HL-60 (cell line): ENCODE results near the gene MAD1L1.

Source experiments
- CTCF ChIP-seq: IDR thresholded peaks from one replicate; pipeline ENCODE4 v1.5.1; 2011; ENCODE audit warnings: low read length, control low read depth, inconsistent platforms; ENCODE audit not compliant: insufficient read depth
- POLR2AphosphoS5 ChIP-seq: IDR thresholded peaks from 2 replicates; pipeline ENCODE4 v1.6.1; 2012; ENCODE audit warnings: low read depth
- REST ChIP-seq: IDR thresholded peaks from 2 replicates; pipeline ENCODE4 v1.6.1; 2012; ENCODE audit warnings: low read depth; ENCODE audit not compliant: insufficient replicate concordance

- TF ChIP-seq CTCF (no peak), POLR2AphosphoS5 (no peak), REST (no peak)
Measured at GRCh38 chr7:2142386-2142785, 90.4 kb downstream of the MAD1L1 start.
